ENCODE measurements around the gene RECQL5. TPM values are rescaled to one million over a fixed set of nuclear protein-coding genes. Genes with fewer than 3 reads are reported as not detected.

Gene RECQL5
- polyA plus RNA-seq, 1 of the 3 experiments (the other 2 are of a cell fraction), result 25.3 TPM

DNA sequence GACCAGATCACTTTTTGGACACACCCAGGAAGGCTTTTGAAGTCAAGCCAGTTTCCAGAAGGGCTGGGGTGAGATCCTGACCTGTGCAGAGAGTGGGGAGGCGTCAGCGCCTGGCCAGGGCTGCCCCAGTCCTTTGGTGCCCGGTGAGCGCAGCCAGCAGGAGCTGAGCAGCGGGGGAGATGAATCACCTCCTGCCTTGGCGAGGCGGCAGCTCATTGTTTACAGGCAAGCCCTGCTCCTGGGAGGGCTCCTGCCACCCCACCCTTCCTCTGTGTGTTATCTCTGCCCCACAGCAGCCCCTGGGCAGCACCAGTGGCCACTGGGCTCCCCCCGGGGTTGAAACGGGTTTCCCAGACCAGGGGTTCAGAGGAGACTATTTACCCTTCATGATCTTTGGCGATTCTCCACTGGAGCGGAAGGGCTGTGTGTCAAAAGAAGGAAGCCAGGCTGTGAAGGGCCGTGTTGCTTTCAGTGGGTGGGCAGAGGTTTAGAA lies 40.2 kb upstream of the RECQL5 start (continued):
- TF ChIP-seq CTCF (IDR thresholded peaks at IDR 0.05) (no peak), SIN3A (IDR thresholded peaks at IDR 0.05; ENCODE audit: borderline replicate concordance, low read depth, low read length) (no peak; the same call in 1 of the 2 replicates), RFX5 (IDR thresholded peaks at IDR 0.05; ENCODE audit: low read length) (no peak), SMC3 (IDR thresholded peaks at IDR 0.05; ENCODE audit: low read depth, low read length) (no peak), TEAD4 (IDR thresholded peaks at IDR 0.05; ENCODE audit: borderline replicate concordance, insufficient read depth) (0 out of 2 replicates have a peak, but pooled peaks have one; percentile 20), TCF12 (IDR thresholded peaks at IDR 0.05) (peak; percentile 56), GABPA (IDR thresholded peaks at IDR 0.05; ENCODE audit: low read depth) (no peak), RXRA (IDR thresholded peaks at IDR 0.05; ENCODE audit: borderline replicate concordance, low read depth) (peak; percentile 53; the same call in 1 of the 2 replicates), NFIC (IDR thresholded peaks at IDR 0.05; ENCODE audit: borderline replicate concordance) (peak; percentile 73), FOXM1 (IDR thresholded peaks at IDR 0.05; ENCODE audit: low read depth) (no peak), ZBTB33 (IDR thresholded peaks at IDR 0.05; ENCODE audit: borderline replicate concordance, low read depth) (no peak), ELF1 (IDR thresholded peaks at IDR 0.05) (no peak), GATA2 (CRISPR knock-in tag; IDR thresholded peaks at IDR 0.05) (no peak), NRF1 (IDR thresholded peaks at IDR 0.05; ENCODE audit: low read depth, low read length) (no peak), RAD21 (IDR thresholded peaks at IDR 0.05; ENCODE audit: low read length) (no peak), TAF1 (IDR thresholded peaks at IDR 0.05; ENCODE audit: borderline replicate concordance, low read depth, low read length) (no peak), FOXJ3 (CRISPR knock-in tag; IDR thresholded peaks at IDR 0.05) (no peak), MXI1 (IDR thresholded peaks at IDR 0.05; ENCODE audit: low read depth, low read length) (no peak)
- TF ChIP-seq, protein P1, sequence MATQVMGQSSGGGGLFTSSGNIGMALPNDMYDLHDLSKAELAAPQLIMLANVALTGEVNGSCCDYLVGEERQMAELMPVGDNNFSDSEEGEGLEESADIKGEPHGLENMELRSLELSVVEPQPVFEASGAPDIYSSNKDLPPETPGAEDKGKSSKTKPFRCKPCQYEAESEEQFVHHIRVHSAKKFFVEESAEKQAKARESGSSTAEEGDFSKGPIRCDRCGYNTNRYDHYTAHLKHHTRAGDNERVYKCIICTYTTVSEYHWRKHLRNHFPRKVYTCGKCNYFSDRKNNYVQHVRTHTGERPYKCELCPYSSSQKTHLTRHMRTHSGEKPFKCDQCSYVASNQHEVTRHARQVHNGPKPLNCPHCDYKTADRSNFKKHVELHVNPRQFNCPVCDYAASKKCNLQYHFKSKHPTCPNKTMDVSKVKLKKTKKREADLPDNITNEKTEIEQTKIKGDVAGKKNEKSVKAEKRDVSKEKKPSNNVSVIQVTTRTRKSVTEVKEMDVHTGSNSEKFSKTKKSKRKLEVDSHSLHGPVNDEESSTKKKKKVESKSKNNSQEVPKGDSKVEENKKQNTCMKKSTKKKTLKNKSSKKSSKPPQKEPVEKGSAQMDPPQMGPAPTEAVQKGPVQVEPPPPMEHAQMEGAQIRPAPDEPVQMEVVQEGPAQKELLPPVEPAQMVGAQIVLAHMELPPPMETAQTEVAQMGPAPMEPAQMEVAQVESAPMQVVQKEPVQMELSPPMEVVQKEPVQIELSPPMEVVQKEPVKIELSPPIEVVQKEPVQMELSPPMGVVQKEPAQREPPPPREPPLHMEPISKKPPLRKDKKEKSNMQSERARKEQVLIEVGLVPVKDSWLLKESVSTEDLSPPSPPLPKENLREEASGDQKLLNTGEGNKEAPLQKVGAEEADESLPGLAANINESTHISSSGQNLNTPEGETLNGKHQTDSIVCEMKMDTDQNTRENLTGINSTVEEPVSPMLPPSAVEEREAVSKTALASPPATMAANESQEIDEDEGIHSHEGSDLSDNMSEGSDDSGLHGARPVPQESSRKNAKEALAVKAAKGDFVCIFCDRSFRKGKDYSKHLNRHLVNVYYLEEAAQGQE (IDR thresholded peaks at IDR 0.05; ENCODE audit: low read depth, low read length), result 0 out of 2 replicates have a peak, but pooled peaks have one; percentile 15
- TF ChIP-seq, protein P2, sequence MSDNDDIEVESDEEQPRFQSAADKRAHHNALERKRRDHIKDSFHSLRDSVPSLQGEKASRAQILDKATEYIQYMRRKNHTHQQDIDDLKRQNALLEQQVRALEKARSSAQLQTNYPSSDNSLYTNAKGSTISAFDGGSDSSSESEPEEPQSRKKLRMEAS (IDR thresholded peaks at IDR 0.05; ENCODE audit: low read depth), result peak; percentile 41; the same call in 1 of the 2 replicates
